ENCODE results near the gene ITGA11. TPM values are rescaled to one million over a fixed set of nuclear protein-coding genes. Genes with fewer than 3 reads are reported as not detected.

ITGA11 gene, protein sequence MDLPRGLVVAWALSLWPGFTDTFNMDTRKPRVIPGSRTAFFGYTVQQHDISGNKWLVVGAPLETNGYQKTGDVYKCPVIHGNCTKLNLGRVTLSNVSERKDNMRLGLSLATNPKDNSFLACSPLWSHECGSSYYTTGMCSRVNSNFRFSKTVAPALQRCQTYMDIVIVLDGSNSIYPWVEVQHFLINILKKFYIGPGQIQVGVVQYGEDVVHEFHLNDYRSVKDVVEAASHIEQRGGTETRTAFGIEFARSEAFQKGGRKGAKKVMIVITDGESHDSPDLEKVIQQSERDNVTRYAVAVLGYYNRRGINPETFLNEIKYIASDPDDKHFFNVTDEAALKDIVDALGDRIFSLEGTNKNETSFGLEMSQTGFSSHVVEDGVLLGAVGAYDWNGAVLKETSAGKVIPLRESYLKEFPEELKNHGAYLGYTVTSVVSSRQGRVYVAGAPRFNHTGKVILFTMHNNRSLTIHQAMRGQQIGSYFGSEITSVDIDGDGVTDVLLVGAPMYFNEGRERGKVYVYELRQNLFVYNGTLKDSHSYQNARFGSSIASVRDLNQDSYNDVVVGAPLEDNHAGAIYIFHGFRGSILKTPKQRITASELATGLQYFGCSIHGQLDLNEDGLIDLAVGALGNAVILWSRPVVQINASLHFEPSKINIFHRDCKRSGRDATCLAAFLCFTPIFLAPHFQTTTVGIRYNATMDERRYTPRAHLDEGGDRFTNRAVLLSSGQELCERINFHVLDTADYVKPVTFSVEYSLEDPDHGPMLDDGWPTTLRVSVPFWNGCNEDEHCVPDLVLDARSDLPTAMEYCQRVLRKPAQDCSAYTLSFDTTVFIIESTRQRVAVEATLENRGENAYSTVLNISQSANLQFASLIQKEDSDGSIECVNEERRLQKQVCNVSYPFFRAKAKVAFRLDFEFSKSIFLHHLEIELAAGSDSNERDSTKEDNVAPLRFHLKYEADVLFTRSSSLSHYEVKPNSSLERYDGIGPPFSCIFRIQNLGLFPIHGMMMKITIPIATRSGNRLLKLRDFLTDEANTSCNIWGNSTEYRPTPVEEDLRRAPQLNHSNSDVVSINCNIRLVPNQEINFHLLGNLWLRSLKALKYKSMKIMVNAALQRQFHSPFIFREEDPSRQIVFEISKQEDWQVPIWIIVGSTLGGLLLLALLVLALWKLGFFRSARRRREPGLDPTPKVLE
- under 1 TPM; 0.03 to 0.11 TPM for total RNA-seq
- under 1 TPM in 1 of 3 donors, not detected in 2; 0.02 TPM for polyA plus RNA-seq
- 0 to 3.7 (median 0.47) reads per million in 6 experiments for total RNA-seq

DNA sequence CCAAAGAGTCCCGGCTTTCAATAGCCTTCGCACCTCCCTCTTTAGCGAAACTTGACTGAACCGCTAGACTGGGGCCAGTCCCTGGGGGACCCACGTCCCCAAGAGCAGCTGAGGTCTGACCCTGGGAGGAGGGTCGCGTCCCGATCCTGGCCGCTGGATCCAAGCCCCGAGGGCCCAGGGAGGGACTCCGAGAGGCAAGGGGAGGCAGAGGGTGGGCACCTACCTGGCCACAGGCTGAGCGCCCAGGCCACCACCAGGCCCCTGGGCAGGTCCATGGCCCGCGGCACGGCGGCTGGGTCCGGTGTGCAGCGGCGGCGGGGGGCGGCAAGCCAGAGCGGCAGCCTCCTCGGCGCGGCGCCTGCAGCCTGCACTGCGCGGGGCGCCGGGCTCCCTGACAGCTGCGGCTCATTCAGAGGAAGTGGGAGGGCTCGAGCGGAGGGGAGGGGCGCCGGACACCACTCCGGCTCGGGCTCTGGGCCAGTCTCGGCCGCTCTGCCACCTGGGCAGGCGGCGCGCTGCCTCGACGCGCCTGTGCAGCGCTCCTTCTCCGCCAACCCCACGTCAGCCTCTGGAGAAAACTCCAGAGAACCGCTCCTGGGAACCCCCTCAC lies at the start of gene ITGA11:
TSS of gene ITGA11 (minus strand) at position 372 of the 610 bp plus-strand sequence. CDS start at position 275, 97 bp downstream.
- H3K36me3 Mint-ChIP-seq: no peaks in the 10 kb centered on the region
- H3K4me3 Mint-ChIP-seq: peak within 1 kb of the TSS in 4 of 10 donors; percentile 16 to 44 (median 34)
- H3K4me1 Mint-ChIP-seq: peaks cover 0 to 7% (median 2%) of the 10 kb centered on the region in 4 donors
- H3K27me3 Mint-ChIP-seq: peaks cover 32 to 82% (median 51%) of the 10 kb centered on the region in 5 donors
- DNase-seq (no peak), ATAC-seq (no peak)
- no peaks in the 10 kb centered on the region for H3K9me3 Mint-ChIP-seq
- H3K27ac Mint-ChIP-seq: peak within 1 kb of the TSS in 1 of 10 donors; percentile 24
- POLR2A ChIA-PET: no interaction called here

DNA sequence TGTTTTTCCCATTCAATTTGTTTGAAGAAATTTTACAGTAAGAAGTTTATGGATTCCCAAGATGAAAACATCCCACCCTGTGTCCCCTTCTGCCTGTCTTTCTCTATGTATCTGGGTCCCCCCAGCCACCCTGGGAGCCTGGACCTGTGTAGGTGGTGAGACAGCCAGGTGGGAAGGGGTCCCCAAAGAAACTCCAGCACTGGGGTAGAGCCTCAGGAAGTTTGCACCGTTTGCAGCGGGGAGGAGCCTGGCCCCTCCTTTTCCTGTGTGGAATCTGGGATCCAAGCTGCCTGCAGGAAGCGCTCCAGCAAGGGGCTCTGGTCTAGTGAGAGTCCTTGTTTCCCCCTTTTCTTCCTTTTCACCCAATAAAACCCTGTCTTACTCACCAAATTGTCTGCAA lies 49.4 kb upstream of the ITGA11 start:
- no peaks in the 10 kb centered on the region for H3K4me1 Mint-ChIP-seq
- H3K4me3 Mint-ChIP-seq: no peak overlapping the region
- peaks cover 13 to 69% (median 17%) of the 10 kb centered on the region in 5 donors for H3K27me3 Mint-ChIP-seq
- no peak overlapping the region for H3K27ac Mint-ChIP-seq
- ATAC-seq (no peak), DNase-seq (no peak)
- peaks cover 0 to 2% (median 0%) of the 10 kb centered on the region in 9 donors for H3K9me3 Mint-ChIP-seq
- H3K36me3 Mint-ChIP-seq: no peaks in the 10 kb centered on the region
- POLR2A ChIA-PET: no interaction called here

DNA sequence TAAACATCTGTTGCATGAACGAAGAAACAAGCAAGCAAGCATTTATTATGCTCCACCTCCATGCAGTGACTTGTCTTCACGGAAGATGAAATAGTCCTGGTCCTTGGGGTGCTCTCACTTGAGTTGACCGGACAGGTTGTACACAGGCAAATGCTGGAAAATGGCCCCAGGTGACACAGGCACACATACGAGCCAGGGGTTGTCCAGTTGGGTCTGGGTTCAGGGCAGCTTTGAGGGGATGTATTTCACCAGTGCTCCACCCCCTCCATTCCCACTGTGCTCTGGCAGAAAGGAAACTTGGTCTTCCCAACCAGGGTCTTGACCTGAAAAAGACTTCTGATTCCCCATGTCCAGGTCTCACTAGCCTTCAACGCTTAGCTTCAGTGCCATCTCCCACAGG lies 48.3 kb upstream of the ITGA11 start:
- Mint-ChIP-seq H3K9me3 (peaks cover 0 to 2% (median 0%) of the 10 kb centered on the region in 9 donors), H3K27me3 (peaks cover 11 to 70% (median 17%) of the 10 kb centered on the region in 5 donors), H3K36me3 (no peaks in the 10 kb centered on the region), H3K4me1 (no peaks in the 10 kb centered on the region), H3K27ac (no peak overlapping the region), H3K4me3 (no peak overlapping the region)
- POLR2A ChIA-PET: no interaction called here
- ATAC-seq (no peak), DNase-seq (no peak)

DNA sequence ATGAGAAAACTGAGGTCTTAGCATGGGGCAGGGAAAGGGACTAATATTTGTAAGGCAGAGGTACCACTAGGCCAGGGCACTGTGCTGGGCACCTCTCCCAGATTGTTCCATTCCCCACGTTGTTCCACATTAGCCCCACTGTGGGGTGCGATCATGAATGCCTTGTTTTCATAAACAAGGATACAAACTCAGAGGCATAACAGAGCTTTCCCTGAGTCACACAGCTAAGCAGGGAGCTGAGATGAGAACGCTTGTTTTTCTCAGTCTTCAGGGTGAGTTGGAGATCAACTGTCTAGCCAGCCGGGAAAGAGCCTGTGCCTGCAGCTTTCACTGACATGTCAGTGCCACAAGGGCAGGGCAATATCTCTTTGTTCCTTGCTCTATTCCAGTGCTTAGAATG lies 47.9 kb upstream of the ITGA11 start:
- no peak for ATAC-seq

DNA sequence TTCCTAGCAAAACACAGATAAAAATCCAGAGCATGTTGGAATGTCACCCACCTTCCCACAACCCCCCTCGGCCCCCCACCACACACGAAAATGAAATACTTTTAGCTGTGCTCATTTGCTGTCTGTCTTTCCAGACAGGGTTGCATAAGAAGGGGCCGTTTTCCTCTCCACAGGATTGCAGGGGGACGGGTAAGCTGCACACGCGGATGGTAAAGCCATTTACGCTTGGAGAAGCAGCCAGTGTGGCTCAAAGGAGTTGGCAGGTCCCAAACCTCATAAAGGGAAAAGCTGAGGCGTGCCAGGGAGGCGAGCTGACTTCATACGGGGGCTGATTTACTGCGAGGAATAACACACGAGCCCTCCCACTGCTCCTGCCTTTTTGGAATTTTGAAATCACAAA lies 47.4 kb upstream of the ITGA11 start:
- Mint-ChIP-seq H3K9me3 (peaks cover 0 to 2% (median 0%) of the 10 kb centered on the region in 9 donors), H3K27ac (no peak overlapping the region), H3K4me1 (no peaks in the 10 kb centered on the region), H3K4me3 (no peak overlapping the region), H3K36me3 (no peaks in the 10 kb centered on the region), H3K27me3 (peaks cover 12 to 63% (median 18%) of the 10 kb centered on the region in 5 donors)
- POLR2A ChIA-PET: no interaction called here
- ATAC-seq (no peak), DNase-seq (no peak)

More for the DNA sequence above, 47.9 kb upstream of the ITGA11 start:
- no peaks in the 10 kb centered on the region for H3K36me3 Mint-ChIP-seq
- H3K4me3 Mint-ChIP-seq: no peak overlapping the region
- peaks cover 11 to 68% (median 17%) of the 10 kb centered on the region in 5 donors for H3K27me3 Mint-ChIP-seq
- H3K4me1 Mint-ChIP-seq: no peaks in the 10 kb centered on the region
- POLR2A ChIA-PET: no interaction called here
- no peak for DNase-seq
- H3K27ac Mint-ChIP-seq: no peak overlapping the region
- H3K9me3 Mint-ChIP-seq: peaks cover 0 to 2% (median 0%) of the 10 kb centered on the region in 9 donors

DNA sequence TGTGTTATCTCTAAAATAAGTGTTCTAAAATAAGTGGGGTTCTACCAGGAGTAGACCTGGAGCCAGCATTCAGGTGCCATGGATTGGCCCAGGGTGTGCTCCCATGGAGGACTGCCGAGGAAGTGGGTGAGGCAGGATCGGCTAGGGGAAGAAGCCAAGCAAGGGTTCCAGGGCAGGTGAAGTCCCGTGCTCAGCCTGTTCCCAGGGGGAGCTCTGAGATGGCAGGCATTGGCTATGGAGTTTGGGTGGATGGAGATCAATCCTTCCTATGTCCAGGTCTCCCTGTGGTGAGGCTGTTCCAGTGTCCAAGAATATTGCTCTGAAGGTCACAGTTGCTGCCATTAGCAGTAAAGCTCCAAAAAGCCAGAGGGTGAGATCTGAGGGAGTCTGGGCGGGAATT lies 46.9 kb upstream of the ITGA11 start:
- no peak overlapping the region for H3K27ac Mint-ChIP-seq
- DNase-seq (no peak), ATAC-seq (no peak)
- H3K9me3 Mint-ChIP-seq: peaks cover 0 to 2% (median 0%) of the 10 kb centered on the region in 9 donors
- peaks cover 12 to 58% (median 20%) of the 10 kb centered on the region in 5 donors for H3K27me3 Mint-ChIP-seq
- no peaks in the 10 kb centered on the region for H3K4me1 Mint-ChIP-seq
- no peaks in the 10 kb centered on the region for H3K36me3 Mint-ChIP-seq
- no peak overlapping the region for H3K4me3 Mint-ChIP-seq
- POLR2A ChIA-PET: no interaction called here

DNA sequence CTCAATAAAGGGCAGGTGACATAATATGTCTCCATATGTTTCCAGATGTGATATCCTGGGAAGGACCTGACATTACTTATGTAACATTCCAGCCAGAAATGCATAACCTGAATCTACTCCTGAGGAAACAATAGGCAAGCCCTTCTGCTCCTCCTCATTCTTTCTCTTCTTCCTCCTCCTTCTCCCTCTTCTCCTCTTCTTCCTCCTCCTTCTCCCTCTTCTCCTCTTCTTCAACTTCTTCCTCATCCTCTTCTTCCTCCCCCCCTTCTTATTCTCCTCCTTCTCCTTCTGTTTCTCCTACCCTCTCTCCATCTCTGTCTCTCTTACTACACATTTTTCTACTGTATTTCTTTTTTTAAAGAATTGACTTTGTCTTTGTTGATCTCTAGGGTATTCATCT lies 43.5 kb upstream of the ITGA11 start:
- DNase-seq: no peak
- Mint-ChIP-seq H3K36me3 (no peaks in the 10 kb centered on the region), H3K27me3 (peaks cover 11 to 41% (median 16%) of the 10 kb centered on the region in 5 donors), H3K4me3 (no peak overlapping the region), H3K4me1 (no peaks in the 10 kb centered on the region), H3K9me3 (no peaks in the 10 kb centered on the region), H3K27ac (peak overlapping the region in 1 of 10 donors; percentile 68)
- ATAC-seq: no peak
- POLR2A ChIA-PET: no interaction called here

DNA sequence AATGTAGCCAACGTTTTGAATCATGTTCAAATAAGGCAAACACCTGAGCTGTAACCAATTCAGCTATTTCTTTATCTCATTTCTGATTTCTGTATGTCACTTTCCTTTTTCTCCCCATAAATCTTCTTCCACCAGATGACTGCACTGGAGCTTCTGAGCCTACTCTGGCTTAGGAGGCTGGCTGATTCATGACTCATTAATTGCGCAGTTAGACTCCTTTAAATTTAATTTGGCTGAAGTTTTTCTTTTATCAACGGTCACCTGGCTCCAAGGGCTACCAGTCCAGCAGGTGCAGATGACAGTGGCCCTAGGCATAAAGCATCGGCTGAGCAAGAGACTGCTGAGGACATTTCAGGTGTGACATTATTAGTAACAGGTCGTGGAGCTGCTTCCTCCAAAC lies 39.6 kb upstream of the ITGA11 start:
- ATAC-seq (no peak), DNase-seq (no peak)
- H3K27me3 Mint-ChIP-seq: peaks cover 6 to 28% (median 11%) of the 10 kb centered on the region in 5 donors
- H3K27ac Mint-ChIP-seq: no peak overlapping the region
- no peaks in the 10 kb centered on the region for H3K9me3 Mint-ChIP-seq
- no peaks in the 10 kb centered on the region for H3K4me1 Mint-ChIP-seq
- H3K4me3 Mint-ChIP-seq: no peak overlapping the region
- H3K36me3 Mint-ChIP-seq: no peaks in the 10 kb centered on the region
- POLR2A ChIA-PET: no interaction called here

DNA sequence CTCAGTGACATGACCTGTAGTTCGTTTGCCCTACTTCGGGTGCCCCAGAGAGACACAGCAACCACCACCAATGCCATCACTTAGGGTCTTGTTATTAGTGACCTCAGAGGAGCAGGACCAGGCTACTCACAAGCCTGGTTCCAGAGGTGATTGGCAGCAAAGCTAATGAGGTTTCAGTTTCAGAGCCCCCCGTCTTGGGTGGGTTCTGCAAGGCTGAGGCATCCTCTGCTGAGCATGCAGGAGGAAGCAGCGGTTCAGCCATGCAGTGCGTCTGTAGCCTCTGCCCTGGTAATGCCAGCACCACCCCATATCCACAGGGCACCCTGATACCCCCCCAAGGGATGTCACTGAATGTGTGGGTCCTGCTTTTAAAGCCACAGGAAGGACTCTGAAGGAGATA lies 39.0 kb upstream of the ITGA11 start:
- DNase-seq: no peak
- Mint-ChIP-seq H3K4me1 (no peaks in the 10 kb centered on the region), H3K27me3 (peaks cover 6 to 22% (median 11%) of the 10 kb centered on the region in 5 donors), H3K4me3 (no peak overlapping the region), H3K9me3 (no peaks in the 10 kb centered on the region), H3K36me3 (no peaks in the 10 kb centered on the region), H3K27ac (no peak overlapping the region)
- POLR2A ChIA-PET: no interaction called here
- ATAC-seq: no peak

DNA sequence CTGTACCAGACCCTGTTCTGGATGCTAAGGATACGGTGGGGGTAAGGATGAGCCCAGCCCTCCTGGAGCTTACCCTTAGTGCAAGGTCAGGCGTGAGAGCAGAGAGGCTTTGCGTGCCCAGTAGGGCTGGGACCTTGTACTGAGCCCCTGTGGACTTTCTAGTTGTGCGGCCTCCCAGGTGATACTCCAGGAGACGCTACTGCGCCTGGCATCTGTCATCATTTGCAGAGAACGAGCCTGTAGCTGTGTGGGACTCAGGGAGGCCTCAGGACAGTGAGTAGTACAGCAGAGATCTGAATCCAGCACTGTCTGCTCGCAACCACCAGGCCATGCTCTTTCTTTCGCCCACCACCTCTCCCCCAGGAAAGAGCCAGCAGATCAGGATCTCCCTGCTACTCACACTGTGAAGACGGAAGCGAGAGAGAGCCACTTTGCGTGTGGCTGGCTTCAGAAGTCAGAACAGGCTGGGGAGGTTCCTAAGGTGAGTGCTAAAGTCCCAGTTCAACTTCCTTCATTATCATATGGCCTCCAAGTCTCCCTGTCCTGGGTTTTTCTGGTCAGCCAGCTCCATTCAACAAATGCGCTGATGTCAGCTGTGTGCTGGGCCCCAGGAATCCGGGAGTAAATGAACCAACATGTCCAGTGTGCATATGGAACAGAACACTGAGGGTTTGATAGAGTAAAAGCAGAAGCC lies 38.2 kb upstream of the ITGA11 start:
- Mint-ChIP-seq H3K27ac (no peak overlapping the region), H3K9me3 (no peaks in the 10 kb centered on the region)

DNA sequence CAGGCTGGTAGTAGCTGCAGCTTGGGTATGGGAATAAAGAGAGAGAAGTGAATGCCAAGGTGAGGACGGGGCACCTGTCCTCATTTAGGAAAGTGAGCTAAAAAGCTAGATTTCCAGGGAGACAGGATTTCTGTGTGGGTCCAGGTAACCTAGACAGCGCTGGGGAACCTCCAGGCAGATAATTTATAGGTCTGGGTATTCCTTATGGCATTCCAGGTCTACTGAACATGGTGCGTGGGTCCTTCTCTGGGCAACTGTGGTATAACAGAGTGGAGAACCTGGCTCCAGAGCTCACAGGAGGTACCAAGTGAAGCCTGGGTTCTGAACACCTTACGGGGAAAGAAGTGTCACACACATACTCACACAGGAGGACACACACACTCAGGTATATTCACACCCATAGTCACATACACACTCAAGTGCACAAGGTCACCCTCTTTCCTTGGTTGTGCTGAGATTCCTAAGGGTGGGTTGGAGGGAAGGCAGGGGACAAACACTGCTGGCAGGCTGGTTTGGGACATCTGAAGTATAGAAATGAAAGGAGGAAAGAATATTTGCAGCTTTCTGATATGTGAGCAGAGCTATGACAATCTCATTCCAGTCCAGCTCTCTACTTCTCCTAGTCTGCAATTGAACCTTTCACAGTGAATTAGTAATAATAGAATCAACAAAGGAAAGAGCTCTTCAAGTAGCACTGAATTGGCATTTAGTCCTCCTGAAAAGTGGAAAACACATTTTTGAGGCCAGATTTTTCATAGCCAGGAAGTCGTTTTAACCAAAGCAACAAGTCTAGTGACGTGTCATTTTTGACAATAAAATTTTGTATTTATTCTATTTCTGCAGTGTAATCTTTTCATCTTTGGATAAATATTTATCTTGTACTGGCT lies 37.4 kb upstream of the ITGA11 start:
- H3K27me3 Mint-ChIP-seq: peaks cover 3 to 13% (median 11%) of the 10 kb centered on the region in 5 donors
- H3K27ac Mint-ChIP-seq: no peak overlapping the region
- DNase-seq (no peak), ATAC-seq (no peak)
- no peak overlapping the region for H3K4me3 Mint-ChIP-seq
- H3K36me3 Mint-ChIP-seq: no peaks in the 10 kb centered on the region
- POLR2A ChIA-PET: no interaction called here
- H3K9me3 Mint-ChIP-seq: no peaks in the 10 kb centered on the region
- H3K4me1 Mint-ChIP-seq: peaks cover 0 to 2% (median 0%) of the 10 kb centered on the region in 4 donors

More for the DNA sequence above, 38.2 kb upstream of the ITGA11 start:
- DNase-seq (no peak), ATAC-seq (no peak)
- POLR2A ChIA-PET: no interaction called here
- Mint-ChIP-seq H3K36me3 (no peaks in the 10 kb centered on the region), H3K4me3 (no peak overlapping the region), H3K4me1 (no peaks in the 10 kb centered on the region), H3K27me3 (peaks cover 4 to 15% (median 11%) of the 10 kb centered on the region in 5 donors)

Measured in naive thymus-derived CD8-positive, alpha-beta T cell (primary cell).